IMR-90 (cell line): Measurements from ENCODE around the gene COL18A1. TPM values are rescaled to one million over a fixed set of nuclear protein-coding genes. Genes with fewer than 3 reads are reported as not detected.
A peak's percentile ranks its signal among the peaks of the same experiment; 100 is the strongest.

ENCODE experiments used
- ATAC-seq: fragments of 200-7000 bp; cut with Tn5 transposase; 2 replicates; pipeline ENCODE4 v1.9.1; 2020; ENCODE audit warnings: low read depth, mild to moderate bottlenecking, moderate library complexity
- BruUV-seq: library from RNA; stranded (reverse); fragments of 400-500 nt; replicated peaks from 2 replicates; lab custom pipeline; 2021; lab: Mats Ljungman, UMichigan
- CTCF ChIA-PET: fragments of 300-600 bp; formaldehyde crosslinking; extraction: SDS; loops from one replicate; lab custom pipeline; 2021; ENCODE audit warnings: antibody characterized with exemption; lab: Yijun Ruan, JAX
- POLR2A ChIA-PET: fragments of 300-600 bp; sonication (Branson Sonifier 250); formaldehyde crosslinking; loops from one replicate; lab custom pipeline; 2022; ENCODE audit warnings: antibody characterized with exemption; ENCODE audit not compliant: unreplicated experiment; lab: Charles Lee
- DNase-seq: peaks from one replicate; pipeline ENCODE4 v3.0.0; 2013
- H2AFZ ChIP-seq: replicated peaks from 2 replicates; pipeline ENCODE3; 2013; ENCODE audit warnings: low read length, mild to moderate bottlenecking; ENCODE audit not compliant: poor library complexity
- H2AK5ac ChIP-seq: 2 replicates; pipeline ENCODE4 v1.6.1; 2013; ENCODE audit warnings: low read depth, low read length, inconsistent platforms
- H2AK9ac ChIP-seq: replicated peaks from 2 replicates; pipeline ENCODE3; 2013; ENCODE audit warnings: mild to moderate bottlenecking, low read depth, low read length, moderate library complexity; ENCODE audit not compliant: poor library complexity
- H2BK120ac ChIP-seq: 2 replicates; pipeline ENCODE4 v1.6.1; 2013; ENCODE audit warnings: low read depth, low read length, inconsistent platforms
- H2BK15ac ChIP-seq: 3 replicates; pipeline ENCODE4 v1.6.1; 2013; ENCODE audit warnings: low read depth, low read length, inconsistent platforms
- H2BK20ac ChIP-seq: 2 replicates; pipeline ENCODE4 v1.6.1; 2013; ENCODE audit warnings: low read depth, mild to moderate bottlenecking, inconsistent platforms, low read length, moderate library complexity
- H2BK5ac ChIP-seq: 2 replicates; pipeline ENCODE4 v1.6.1; 2013; ENCODE audit warnings: mild to moderate bottlenecking, low read depth, low read length, inconsistent platforms; ENCODE audit not compliant: poor library complexity, severe bottlenecking
- H3K14ac ChIP-seq: replicated peaks from 2 replicates; pipeline ENCODE4 v1.6.1; 2013; ENCODE audit warnings: low read depth, low read length, inconsistent platforms
- H3K18ac ChIP-seq: 2 replicates; pipeline ENCODE4 v1.6.1; 2013; ENCODE audit warnings: low read depth, low read length, control low read depth
- H3K23ac ChIP-seq: 2 replicates; pipeline ENCODE4 v1.6.1; 2013; ENCODE audit warnings: low read depth, low read length, inconsistent platforms
- H3K27ac ChIP-seq: 2 replicates; pipeline ENCODE4 v1.5.1; 2013; ENCODE audit warnings: mild to moderate bottlenecking, control low read depth, low read length; ENCODE audit not compliant: insufficient read depth
- H3K27me3 ChIP-seq: 2 replicates; pipeline ENCODE4 v1.6.1; 2013; ENCODE audit warnings: low read length; ENCODE audit not compliant: control insufficient read depth, insufficient read depth
- H3K36me3 ChIP-seq: 2 replicates; pipeline ENCODE4 v1.6.1; 2013; ENCODE audit warnings: low read length, mixed read lengths; ENCODE audit not compliant: control insufficient read depth, insufficient read depth
- H3K4ac ChIP-seq: 2 replicates; pipeline ENCODE4 v1.6.1; 2013; ENCODE audit warnings: low read depth, low read length, inconsistent platforms
- H3K4me1 ChIP-seq: 2 replicates; pipeline ENCODE4 v1.6.1; 2013; ENCODE audit warnings: low read length, mixed read lengths; ENCODE audit not compliant: control insufficient read depth, insufficient read depth
- H3K4me2 ChIP-seq: 2 replicates; pipeline ENCODE4 v1.6.1; 2013; ENCODE audit warnings: low read depth, mild to moderate bottlenecking, control low read depth, low read length, moderate library complexity
- H3K4me3 ChIP-seq: 2 replicates; pipeline ENCODE4 v1.5.1; 2013; ENCODE audit warnings: low read depth, mild to moderate bottlenecking, control low read depth, low read length, moderate library complexity; ENCODE audit not compliant: insufficient read depth
- H3K56ac ChIP-seq: 2 replicates; pipeline ENCODE4 v1.6.1; 2013; ENCODE audit warnings: low read length, inconsistent platforms; ENCODE audit not compliant: insufficient read depth; ENCODE audit errors: extremely low read depth
- H3K79me1 ChIP-seq, 2 experiments: 2 replicates each; pipeline ENCODE4 v1.6.1; 2013; ENCODE audit warnings: low read length in 2 of 2, inconsistent platforms in 1 of 2, low read depth in 1 of 2
- H3K9ac ChIP-seq: 2 replicates; pipeline ENCODE4 v1.6.1; 2013; ENCODE audit warnings: low read depth, low read length, control low read depth
- H3K9me1 ChIP-seq: 2 replicates; pipeline ENCODE4 v1.6.1; 2013; ENCODE audit warnings: low read length, inconsistent platforms; ENCODE audit not compliant: insufficient read depth
- H3K9me3 ChIP-seq: 2 replicates; pipeline ENCODE4 v1.6.1; 2013; ENCODE audit warnings: low read length; ENCODE audit not compliant: control insufficient read depth, insufficient read depth
- H4K20me1 ChIP-seq: 2 replicates; pipeline ENCODE4 v1.6.1; 2013; ENCODE audit warnings: low read length, inconsistent platforms; ENCODE audit not compliant: insufficient read depth
- H4K5ac ChIP-seq: 2 replicates; pipeline ENCODE4 v1.6.1; 2013; ENCODE audit warnings: mild to moderate bottlenecking, low read depth, low read length, control low read depth
- H4K8ac ChIP-seq, 2 experiments: 2 replicates each; pipeline ENCODE4 v1.6.1; 2013; ENCODE audit warnings: low read depth in 2 of 2, low read length in 2 of 2, control low read depth in 1 of 2, inconsistent platforms in 1 of 2
- H4K91ac ChIP-seq: 2 replicates; pipeline ENCODE4 v1.6.1; 2013; ENCODE audit warnings: low read depth, low read length, inconsistent platforms; ENCODE audit not compliant: insufficient read depth
- BHLHE40 ChIP-seq: fragments of 150-350 bp; IDR thresholded peaks from 2 replicates; pipeline ENCODE4 v1.6.1; 2016; ENCODE audit warnings: mild to moderate bottlenecking, low read depth, low read length
- CEBPB ChIP-seq: IDR thresholded peaks from 2 replicates; pipeline ENCODE4 v1.6.1; 2012; ENCODE audit warnings: low read depth, low read length, improper control_type of control experiment
- CHD1 ChIP-seq: IDR thresholded peaks from 2 replicates; pipeline ENCODE4 v1.6.1; 2012; ENCODE audit warnings: low read depth, low read length, improper control_type of control experiment
- FOS ChIP-seq: fragments of 150-350 bp; IDR thresholded peaks from 2 replicates; pipeline ENCODE4 v1.6.1; 2016; ENCODE audit warnings: low read depth, low read length
- MAFK ChIP-seq: IDR thresholded peaks from 2 replicates; pipeline ENCODE4 v1.6.1; 2012; ENCODE audit warnings: low read depth, low read length, improper control_type of control experiment
- MXI1 ChIP-seq: IDR thresholded peaks from 2 replicates; pipeline ENCODE4 v1.6.1; 2012; ENCODE audit warnings: low read depth, mild to moderate bottlenecking, low read length, moderate library complexity, borderline replicate concordance
- NFE2L2 ChIP-seq: fragments of 150-350 bp; IDR thresholded peaks from 2 replicates; pipeline ENCODE4 v1.6.1; 2016; ENCODE audit warnings: low read depth, mild to moderate bottlenecking, low read length
- POLR2A ChIP-seq: IDR thresholded peaks from 2 replicates; pipeline ENCODE4 v1.6.1; 2012; ENCODE audit warnings: mild to moderate bottlenecking, low read depth, low read length
- RAD21 ChIP-seq: IDR thresholded peaks from 2 replicates; pipeline ENCODE4 v1.6.1; 2012; ENCODE audit warnings: low read length, improper control_type of control experiment
- RCOR1 ChIP-seq: IDR thresholded peaks from 2 replicates; pipeline ENCODE4 v1.6.1; 2012; ENCODE audit warnings: mild to moderate bottlenecking, low read length, improper control_type of control experiment; ENCODE audit not compliant: insufficient replicate concordance
- RFX5 ChIP-seq: IDR thresholded peaks from 2 replicates; pipeline ENCODE4 v1.8.0; 2012; ENCODE audit warnings: low read depth, mild to moderate bottlenecking, low read length, moderate library complexity
- SMC3 ChIP-seq: fragments of 150-350 bp; IDR thresholded peaks from 2 replicates; pipeline ENCODE4 v1.6.1; 2016; ENCODE audit warnings: low read depth, mild to moderate bottlenecking, antibody characterized with exemption, low read length, moderate library complexity
- WGBS, 2 experiments: methylation state at CpG; one replicate each; pipeline versions ENCODE4 v1.1.5 to v1.1.7; 2013; ENCODE audit warnings: missing lambda C conversion rate in 2 of 2; ENCODE audit not compliant: insufficient read length in 1 of 2; ENCODE audit errors: extremely low coverage in 2 of 2; 5-methylcytosine and 5-hydroxymethylcytosine counted together
- dilution Hi-C: fragments of 300-500 bp; cut with HindIII; formaldehyde crosslinking; loops from one replicate; pipeline ENCODE4 v1.14.3; 2018; ENCODE audit warnings: low sequenced_read_pairs; ENCODE audit not compliant: unreplicated experiment
- in situ Hi-C: fragments of 300-500 bp; cut with MboI; formaldehyde crosslinking; loops from 3 replicates; pipeline ENCODE4 v1.14.3; 2019; ENCODE audit warnings: low sequenced_read_pairs, inconsistent platforms, mixed read lengths
- intact Hi-C: fragments of 100-400 bp; cut with micrococcal nuclease; formaldehyde crosslinking; loops from 2 replicates; pipeline ENCODE4 v1.10.0; 2022
- polyA plus RNA-seq, 3 experiments: library from polyadenylated mRNA; depleted of rRNA; stranded (reverse); fragments of >200 nt; gene quantifications; 2 replicates each; pipeline ENCODE4 v1.2.3, GENCODE V29; 2012; ENCODE audit warnings: low replicate concordance in 1 of 3
- total RNA-seq: library from RNA; depleted of rRNA; stranded (reverse); fragments of >200 nt; gene quantifications from 2 replicates; pipeline ENCODE4 v1.2.3, GENCODE V29; 2012
- TF ChIP-seq, protein P1 (sequence below): conservative IDR thresholded peaks from 2 replicates; pipeline ENCODE4 v1.5.1; 2012; ENCODE audit warnings: mild to moderate bottlenecking, low read depth, low read length, improper control_type of control experiment
- TF ChIP-seq, protein P2 (sequence below): fragments of 150-350 bp; IDR thresholded peaks from 2 replicates; pipeline ENCODE4 v1.6.1; 2017; ENCODE audit warnings: mild to moderate bottlenecking, antibody characterized with exemption, low read length, low read depth

The COL18A1 gene
- total and polyA plus RNA-seq, 2 of the 4 experiments (the other 2 are of a cell fraction): 4.3 to 46.7 TPM

DNA sequence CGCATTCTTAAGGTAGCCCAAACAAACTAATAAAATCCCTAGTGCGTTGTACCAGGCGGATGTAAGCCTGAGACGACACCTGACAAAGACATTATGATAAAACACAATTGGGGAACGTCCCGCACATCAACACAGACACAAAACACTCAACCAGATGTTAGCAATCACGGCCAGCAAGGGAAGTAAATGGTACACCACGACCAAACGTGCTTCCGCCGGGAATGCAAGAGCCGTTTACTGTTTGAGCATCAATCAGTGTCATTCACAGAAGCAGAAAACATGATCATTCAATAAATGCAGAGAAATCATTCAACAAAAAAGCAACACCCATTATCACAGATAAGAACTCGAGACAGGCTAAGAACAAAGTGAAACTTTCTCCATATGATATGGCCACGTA is 49.4 kb upstream of the COL18A1 start:
- ATAC-seq (no peak), DNase-seq (no peak)
- Histone ChIP-seq H2BK120ac (0 out of 2 replicates have a peak overlapping the region, but pooled peaks have one; percentile 19), H2AK9ac (no peak overlapping the region), H3K18ac (no peak overlapping the region), H4K20me1 (no peaks in the 10 kb centered on the region), H4K91ac (0 out of 2 replicates have a peak overlapping the region, but pooled peaks have one; percentile 2), H3K23ac (no peak overlapping the region), H3K79me1 (no peaks in the 10 kb centered on the region), H4K8ac (no peak overlapping the region), H3K4ac (peak overlapping the region; percentile 61; the same call in 1 of the 2 replicates), H3K36me3 (no peaks in the 10 kb centered on the region), H3K56ac (no peak overlapping the region), H3K9me3 (no peaks in the 10 kb centered on the region), H2BK5ac (no peak overlapping the region), H3K4me1 (peaks cover 2% of the 10 kb centered on the region; the same call in 1 of the 2 replicates), H3K14ac (no peak overlapping the region), H2BK20ac (no peak overlapping the region), H3K4me2 (no peak overlapping the region), H3K27ac (no peak overlapping the region), H4K5ac (no peak overlapping the region), H2BK15ac (no peak overlapping the region), H3K27me3 (no peaks in the 10 kb centered on the region), H3K4me3 (no peak overlapping the region), H3K9me1 (peaks cover 10% of the 10 kb centered on the region), H3K9ac (no peak overlapping the region), H2AK5ac (peak overlapping the region; percentile 61; the same call in 1 of the 2 replicates), H2AFZ (peak overlapping the region; percentile 44)
- dilution Hi-C loops (no loop called here), in situ Hi-C loops (no loop called here), intact Hi-C loops (no loop called here)
- ChIA-PET CTCF (no interaction called here), POLR2A (no interaction called here)
- 37% methylated on average over 5 of the region's 14 CpGs; no CpG with 5 or more reads in 1 of the 2 experiments for WGBS, 2 experiments
- no peak for TF ChIP-seq RAD21
- TF ChIP-seq RCOR1: no peak
- no peak for TF ChIP-seq MAFK
- TF ChIP-seq POLR2A: no peak
- no peak for TF ChIP-seq BHLHE40
- TF ChIP-seq CEBPB: no peak
- no peak for TF ChIP-seq MXI1
- TF ChIP-seq RFX5: no peak
- TF ChIP-seq FOS: no peak
- TF ChIP-seq, protein P1, sequence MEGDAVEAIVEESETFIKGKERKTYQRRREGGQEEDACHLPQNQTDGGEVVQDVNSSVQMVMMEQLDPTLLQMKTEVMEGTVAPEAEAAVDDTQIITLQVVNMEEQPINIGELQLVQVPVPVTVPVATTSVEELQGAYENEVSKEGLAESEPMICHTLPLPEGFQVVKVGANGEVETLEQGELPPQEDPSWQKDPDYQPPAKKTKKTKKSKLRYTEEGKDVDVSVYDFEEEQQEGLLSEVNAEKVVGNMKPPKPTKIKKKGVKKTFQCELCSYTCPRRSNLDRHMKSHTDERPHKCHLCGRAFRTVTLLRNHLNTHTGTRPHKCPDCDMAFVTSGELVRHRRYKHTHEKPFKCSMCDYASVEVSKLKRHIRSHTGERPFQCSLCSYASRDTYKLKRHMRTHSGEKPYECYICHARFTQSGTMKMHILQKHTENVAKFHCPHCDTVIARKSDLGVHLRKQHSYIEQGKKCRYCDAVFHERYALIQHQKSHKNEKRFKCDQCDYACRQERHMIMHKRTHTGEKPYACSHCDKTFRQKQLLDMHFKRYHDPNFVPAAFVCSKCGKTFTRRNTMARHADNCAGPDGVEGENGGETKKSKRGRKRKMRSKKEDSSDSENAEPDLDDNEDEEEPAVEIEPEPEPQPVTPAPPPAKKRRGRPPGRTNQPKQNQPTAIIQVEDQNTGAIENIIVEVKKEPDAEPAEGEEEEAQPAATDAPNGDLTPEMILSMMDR: no peak
- TF ChIP-seq SMC3: no peak
- TF ChIP-seq, protein P2, sequence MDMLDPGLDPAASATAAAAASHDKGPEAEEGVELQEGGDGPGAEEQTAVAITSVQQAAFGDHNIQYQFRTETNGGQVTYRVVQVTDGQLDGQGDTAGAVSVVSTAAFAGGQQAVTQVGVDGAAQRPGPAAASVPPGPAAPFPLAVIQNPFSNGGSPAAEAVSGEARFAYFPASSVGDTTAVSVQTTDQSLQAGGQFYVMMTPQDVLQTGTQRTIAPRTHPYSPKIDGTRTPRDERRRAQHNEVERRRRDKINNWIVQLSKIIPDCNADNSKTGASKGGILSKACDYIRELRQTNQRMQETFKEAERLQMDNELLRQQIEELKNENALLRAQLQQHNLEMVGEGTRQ: no peak
- no peak for TF ChIP-seq NFE2L2
- no peak for TF ChIP-seq CHD1
- no TSS peak for BruUV-seq
